ENCODE measurements around the gene PEX19. TPM values are rescaled to one million over a fixed set of nuclear protein-coding genes. Genes with fewer than 3 reads are reported as not detected.
A peak's percentile ranks its signal among the peaks of the same experiment; 100 is the strongest.

The PEX19 gene
- total and polyA plus RNA-seq, 5 donors from 2014 or later, result 44.4 to 61.5 (median 56.2) TPM

DNA sequence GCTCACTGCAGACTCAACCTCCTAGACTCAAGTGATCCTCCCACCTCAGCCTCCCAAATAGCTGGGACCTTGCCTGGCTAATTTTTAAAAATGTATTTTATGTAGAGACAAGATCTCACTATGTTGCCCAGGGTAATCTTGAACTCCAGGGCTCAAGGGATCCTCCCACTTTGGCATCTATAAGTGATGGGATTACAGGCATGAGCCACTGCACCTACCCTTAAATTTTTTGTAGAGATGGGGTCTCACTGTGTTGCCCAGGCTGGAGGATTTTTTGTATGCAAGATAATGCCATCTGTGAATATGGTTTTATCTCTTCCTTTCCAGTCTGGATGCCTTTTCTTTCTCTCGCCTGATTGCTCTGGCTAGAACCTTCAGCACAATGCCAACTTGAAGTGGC lies 13.9 kb downstream of the PEX19 start:
- Mint-ChIP-seq H3K4me3 (no peak overlapping the region), H3K4me1 (no peaks in the 10 kb centered on the region), H3K27ac (no peak overlapping the region), H3K9me3 (peaks cover 0 to 2% (median 0%) of the 10 kb centered on the region in 7 donors), H3K27me3 (no peaks in the 10 kb centered on the region), H3K36me3 (peaks cover under 1% of the 10 kb centered on the region)
- H3K4me1 ChIP-seq (ENCODE audit: control insufficient read depth, insufficient read depth, low read length, poor library complexity, severe bottlenecking), result no peaks in the 10 kb centered on the region
- ATAC-seq (ENCODE audit: low read depth in 2 of 2) (no peak), DNase-seq (no peak)
- H3K27ac ChIP-seq (ENCODE audit: insufficient read depth, low read length, poor library complexity, severe bottlenecking), result no peak overlapping the region
- H3K27me3 ChIP-seq (ENCODE audit: control insufficient read depth, insufficient read depth, low read length), result no peaks in the 10 kb centered on the region
- no peak overlapping the region for H3K4me3 ChIP-seq (ENCODE audit: low read depth, low read length)
- no peaks in the 10 kb centered on the region for H3K36me3 ChIP-seq (ENCODE audit: control insufficient read depth, insufficient read depth, low read length)
- H3K9me3 ChIP-seq (ENCODE audit: control insufficient read depth in 2 of 2, low read length in 2 of 2), result no peaks in the 10 kb centered on the region

DNA sequence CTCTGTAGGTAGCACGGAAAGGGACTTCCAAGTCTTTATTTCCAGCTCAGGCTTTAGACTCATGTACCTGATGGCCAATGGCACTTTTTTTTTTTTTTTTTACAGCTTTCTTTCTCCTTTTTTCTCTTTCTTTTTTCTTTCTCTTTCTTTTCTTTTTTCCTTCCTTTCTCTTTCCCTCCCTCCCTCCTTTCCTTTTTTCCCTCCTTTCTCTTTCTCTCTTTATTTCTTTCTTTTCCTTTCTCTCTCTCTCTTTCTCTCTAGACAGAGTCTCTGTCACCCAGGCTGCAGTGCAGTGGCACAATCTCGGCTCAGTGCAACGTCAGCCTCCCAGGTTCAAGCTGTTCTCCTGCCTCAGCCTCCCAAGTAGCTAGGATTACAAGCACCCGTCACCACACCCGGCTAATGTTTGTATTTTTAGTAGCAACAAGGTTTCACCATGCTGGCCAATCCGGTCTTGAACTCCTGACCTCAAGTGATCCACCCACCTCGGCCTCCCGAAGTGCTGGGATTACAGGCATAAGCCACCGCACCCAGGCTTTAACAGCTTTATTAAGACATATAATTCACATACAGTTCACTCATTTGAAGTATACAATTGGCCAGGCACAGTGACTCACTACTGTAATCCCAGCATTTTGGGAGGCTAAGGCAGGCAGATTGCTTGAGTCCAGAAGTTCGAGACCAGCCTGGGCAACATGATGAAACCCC lies 17.5 kb downstream of the PEX19 start:
- peaks cover 11% of the 10 kb centered on the region for H3K4me1 ChIP-seq (ENCODE audit: control insufficient read depth, insufficient read depth, low read length, poor library complexity, severe bottlenecking)
- no peaks in the 10 kb centered on the region for H3K9me3 ChIP-seq (ENCODE audit: control insufficient read depth in 2 of 2, low read length in 2 of 2)
- Mint-ChIP-seq H3K27me3 (no peaks in the 10 kb centered on the region), H3K4me1 (peaks cover 5 to 13% (median 9%) of the 10 kb centered on the region in 4 donors), H3K4me3 (no peak overlapping the region), H3K36me3 (no peaks in the 10 kb centered on the region), H3K9me3 (peaks cover 0 to 2% (median 0%) of the 10 kb centered on the region in 7 donors), H3K27ac (no peak overlapping the region)
- DNase-seq, result no peak
- no peak for ATAC-seq (ENCODE audit: low read depth in 2 of 2)
- H3K27ac ChIP-seq (ENCODE audit: insufficient read depth, low read length, poor library complexity, severe bottlenecking), result no peak overlapping the region
- no peaks in the 10 kb centered on the region for H3K36me3 ChIP-seq (ENCODE audit: control insufficient read depth, insufficient read depth, low read length)
- no peaks in the 10 kb centered on the region for H3K27me3 ChIP-seq (ENCODE audit: control insufficient read depth, insufficient read depth, low read length)
- H3K4me3 ChIP-seq (ENCODE audit: low read depth, low read length), result no peak overlapping the region

GRCh38 chr1:160264795-160265307 lies 20.1 kb downstream of the PEX19 start:
- Histone ChIP-seq H3K4me3 (ENCODE audit: low read depth, low read length) (no peak overlapping the region), H3K4me1 (ENCODE audit: control insufficient read depth, insufficient read depth, low read length, poor library complexity, severe bottlenecking) (peaks cover 32% of the 10 kb centered on the region), H3K27ac (ENCODE audit: insufficient read depth, low read length, poor library complexity, severe bottlenecking) (no peak overlapping the region), H3K27me3 (ENCODE audit: control insufficient read depth, insufficient read depth, low read length) (no peaks in the 10 kb centered on the region), H3K9me3 (ENCODE audit: control insufficient read depth in 2 of 2, low read length in 2 of 2) (no peaks in the 10 kb centered on the region), H3K36me3 (ENCODE audit: control insufficient read depth, insufficient read depth, low read length) (no peaks in the 10 kb centered on the region)
- peaks cover 0 to 2% (median 0%) of the 10 kb centered on the region in 7 donors for H3K9me3 Mint-ChIP-seq
- no peak for ATAC-seq (ENCODE audit: low read depth in 2 of 2)
- no peak for DNase-seq
- H3K27me3 Mint-ChIP-seq, result no peaks in the 10 kb centered on the region
- peaks cover 13 to 35% (median 22%) of the 10 kb centered on the region in 4 donors for H3K4me1 Mint-ChIP-seq
- H3K4me3 Mint-ChIP-seq, result peak overlapping the region in 1 of 4 donors; percentile 72
- no peak overlapping the region for H3K27ac Mint-ChIP-seq
- peaks cover 5% of the 10 kb centered on the region for H3K36me3 Mint-ChIP-seq

- peak within 1 kb of the TSS; percentile 98 for H3K27ac ChIP-seq (ENCODE audit: insufficient read depth, low read length, poor library complexity, severe bottlenecking)
- H3K4me1 ChIP-seq (ENCODE audit: control insufficient read depth, insufficient read depth, low read length, poor library complexity, severe bottlenecking), result peaks cover 39% of the 10 kb centered on the region
- no peaks in the 10 kb centered on the region for H3K9me3 Mint-ChIP-seq
- no peaks in the 10 kb centered on the region for H3K9me3 ChIP-seq (ENCODE audit: control insufficient read depth in 2 of 2, low read length in 2 of 2)
- H3K27me3 Mint-ChIP-seq, result no peaks in the 10 kb centered on the region
- H3K36me3 Mint-ChIP-seq, result peaks cover 13% of the 10 kb centered on the region
- peak within 1 kb of the TSS; percentile 98 for H3K4me3 ChIP-seq (ENCODE audit: low read depth, low read length)
- peaks cover 13 to 60% (median 35%) of the 10 kb centered on the region in 4 donors for H3K4me1 Mint-ChIP-seq
- H3K36me3 ChIP-seq (ENCODE audit: control insufficient read depth, insufficient read depth, low read length), result no peaks in the 10 kb centered on the region
- H3K4me3 Mint-ChIP-seq, result peak within 1 kb of the TSS; percentile 97 to 99 (median 98)
- DNase-seq (peak; percentile 96 to 99 (median 97)), ATAC-seq (ENCODE audit: low read depth in 2 of 2) (peak; percentile 92 to 95)
- peak within 1 kb of the TSS; percentile 98 to 99 (median 98) for H3K27ac Mint-ChIP-seq
- no peaks in the 10 kb centered on the region for H3K27me3 ChIP-seq (ENCODE audit: control insufficient read depth, insufficient read depth, low read length)
These were observed 22.8 kb downstream of the PEX19 start, which contains the start of gene DCAF8 for GRCh38 chr1:160261893-160262794. TSS of gene DCAF8 (minus strand) at chr1:160262549. CDS start at chr1:160244008, 18,541 bp downstream.

DNA sequence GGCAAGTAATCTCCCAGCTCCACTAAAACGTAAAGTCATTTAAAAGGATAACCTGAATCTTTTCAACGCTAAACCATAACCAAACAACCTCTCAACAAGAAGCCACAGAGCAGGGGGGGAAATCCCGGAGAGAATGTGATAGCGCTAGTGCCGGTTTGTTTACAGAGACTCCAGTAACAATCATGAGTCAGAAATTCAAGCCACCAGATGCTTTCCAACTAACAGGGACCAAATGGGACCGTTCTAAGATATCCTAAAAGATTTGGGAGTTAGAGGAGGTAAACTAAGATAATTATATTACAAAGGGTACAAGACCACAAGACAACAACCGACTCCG lies 23.4 kb downstream of the PEX19 start:
- Mint-ChIP-seq H3K27ac (peak overlapping the region; percentile 98 to 99 (median 98)), H3K36me3 (peaks cover 13% of the 10 kb centered on the region), H3K9me3 (no peaks in the 10 kb centered on the region), H3K4me1 (peaks cover 15 to 65% (median 40%) of the 10 kb centered on the region in 4 donors), H3K4me3 (peak overlapping the region; percentile 97 to 99 (median 98)), H3K27me3 (no peaks in the 10 kb centered on the region)
- H3K9me3 ChIP-seq (ENCODE audit: control insufficient read depth in 2 of 2, low read length in 2 of 2), result no peaks in the 10 kb centered on the region
- DNase-seq (peak; percentile 65 to 76 (median 69)), ATAC-seq (ENCODE audit: low read depth in 2 of 2) (peak; percentile 35 to 44)
- peak overlapping the region; percentile 98 for H3K4me3 ChIP-seq (ENCODE audit: low read depth, low read length)
- no peaks in the 10 kb centered on the region for H3K36me3 ChIP-seq (ENCODE audit: control insufficient read depth, insufficient read depth, low read length)
- H3K27me3 ChIP-seq (ENCODE audit: control insufficient read depth, insufficient read depth, low read length), result no peaks in the 10 kb centered on the region
- peak overlapping the region; percentile 98 for H3K27ac ChIP-seq (ENCODE audit: insufficient read depth, low read length, poor library complexity, severe bottlenecking)
- peaks cover 39% of the 10 kb centered on the region for H3K4me1 ChIP-seq (ENCODE audit: control insufficient read depth, insufficient read depth, low read length, poor library complexity, severe bottlenecking)

- H3K4me1 Mint-ChIP-seq, result peaks cover 21 to 72% (median 44%) of the 10 kb centered on the region in 4 donors
- peak overlapping the region; percentile 98 for H3K4me3 ChIP-seq (ENCODE audit: low read depth, low read length)
These were observed 24.2 kb downstream of the PEX19 start for GRCh38 chr1:160260406-160261382.

More at GRCh38 chr1:160260406-160261382, 24.2 kb downstream of the PEX19 start:
- peak overlapping the region; percentile 98 for H3K27ac ChIP-seq (ENCODE audit: insufficient read depth, low read length, poor library complexity, severe bottlenecking)
- Mint-ChIP-seq H3K27me3 (no peaks in the 10 kb centered on the region), H3K4me3 (peak overlapping the region; percentile 97 to 99 (median 98)), H3K9me3 (no peaks in the 10 kb centered on the region), H3K36me3 (peaks cover 13% of the 10 kb centered on the region), H3K27ac (peak overlapping the region; percentile 98 to 99 (median 98))
- H3K36me3 ChIP-seq (ENCODE audit: control insufficient read depth, insufficient read depth, low read length), result no peaks in the 10 kb centered on the region
- H3K9me3 ChIP-seq (ENCODE audit: control insufficient read depth in 2 of 2, low read length in 2 of 2), result no peaks in the 10 kb centered on the region
- peak in 1 of 3 donors; percentile 14 for DNase-seq
- peaks cover 39% of the 10 kb centered on the region for H3K4me1 ChIP-seq (ENCODE audit: control insufficient read depth, insufficient read depth, low read length, poor library complexity, severe bottlenecking)
- ATAC-seq (ENCODE audit: low read depth in 2 of 2), result no peak
- H3K27me3 ChIP-seq (ENCODE audit: control insufficient read depth, insufficient read depth, low read length), result no peaks in the 10 kb centered on the region
